GM21786 (cell line): ENCODE results near the gene TBCE.
A peak's percentile ranks its signal among the peaks of the same experiment; 100 is the strongest.

Source experiments
- ATAC-seq: cut with Tn5 transposase; IDR thresholded peaks from one replicate; pipeline ENCODE4 v1.9.1; 2021; ENCODE audit not compliant: unreplicated experiment

Gene TBCE

DNA sequence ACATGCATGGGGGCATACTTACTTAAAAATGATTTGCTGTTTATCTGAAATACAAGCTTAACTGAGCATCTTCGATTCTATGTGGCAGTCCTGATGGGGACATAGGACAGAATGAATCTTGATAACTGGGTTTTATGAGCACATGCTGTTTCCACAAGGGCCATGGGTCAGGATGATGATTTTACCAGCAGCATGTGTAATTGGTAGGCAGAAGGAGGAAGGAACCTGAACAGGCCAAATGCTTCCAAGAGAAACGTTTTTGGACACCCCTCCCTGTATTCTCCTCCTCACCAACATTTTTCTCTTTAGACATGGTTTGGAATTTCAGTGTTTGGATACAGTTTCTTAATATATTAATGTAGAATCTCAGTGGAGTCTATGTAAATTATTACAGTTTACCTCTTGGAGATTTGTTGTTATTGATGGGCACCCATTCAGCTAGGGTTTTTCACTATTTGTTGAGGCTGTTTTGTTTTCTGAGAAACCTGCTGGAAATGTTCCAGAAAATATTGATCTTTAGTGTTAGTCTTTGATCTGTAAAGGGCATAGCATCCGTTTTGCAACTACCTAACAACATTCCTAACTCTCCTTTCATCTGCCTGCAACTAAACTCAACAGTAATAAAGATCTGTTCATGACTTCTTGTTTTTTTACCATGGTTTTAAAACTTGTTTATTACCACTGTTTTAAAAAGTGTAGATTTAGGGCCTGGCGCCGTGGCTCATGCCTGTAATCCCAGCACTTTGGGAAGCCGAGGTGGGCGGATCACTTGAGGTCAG is 42.0 kb downstream of the TBCE start:
- ATAC-seq, result no peak

DNA sequence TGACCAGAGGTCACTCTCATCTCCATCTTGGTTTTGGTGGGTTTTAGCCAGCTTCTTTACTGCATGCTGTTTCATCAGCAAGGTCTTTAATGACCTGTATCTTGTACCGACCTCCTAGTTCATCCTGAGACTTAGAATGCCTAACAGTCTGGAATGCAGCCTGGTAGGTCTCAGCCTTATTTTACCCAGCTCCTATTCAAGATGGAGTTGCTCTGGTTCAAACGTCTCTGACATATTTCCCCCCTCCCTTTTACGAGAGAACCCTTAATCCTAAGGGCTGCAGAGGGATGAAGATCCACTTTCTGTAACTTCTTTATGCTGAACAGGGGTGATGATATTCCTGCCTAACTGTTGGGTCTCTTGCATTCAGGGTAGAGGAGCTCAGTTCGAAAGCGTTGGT is 43.2 kb downstream of the TBCE start:
- no peak for ATAC-seq

DNA sequence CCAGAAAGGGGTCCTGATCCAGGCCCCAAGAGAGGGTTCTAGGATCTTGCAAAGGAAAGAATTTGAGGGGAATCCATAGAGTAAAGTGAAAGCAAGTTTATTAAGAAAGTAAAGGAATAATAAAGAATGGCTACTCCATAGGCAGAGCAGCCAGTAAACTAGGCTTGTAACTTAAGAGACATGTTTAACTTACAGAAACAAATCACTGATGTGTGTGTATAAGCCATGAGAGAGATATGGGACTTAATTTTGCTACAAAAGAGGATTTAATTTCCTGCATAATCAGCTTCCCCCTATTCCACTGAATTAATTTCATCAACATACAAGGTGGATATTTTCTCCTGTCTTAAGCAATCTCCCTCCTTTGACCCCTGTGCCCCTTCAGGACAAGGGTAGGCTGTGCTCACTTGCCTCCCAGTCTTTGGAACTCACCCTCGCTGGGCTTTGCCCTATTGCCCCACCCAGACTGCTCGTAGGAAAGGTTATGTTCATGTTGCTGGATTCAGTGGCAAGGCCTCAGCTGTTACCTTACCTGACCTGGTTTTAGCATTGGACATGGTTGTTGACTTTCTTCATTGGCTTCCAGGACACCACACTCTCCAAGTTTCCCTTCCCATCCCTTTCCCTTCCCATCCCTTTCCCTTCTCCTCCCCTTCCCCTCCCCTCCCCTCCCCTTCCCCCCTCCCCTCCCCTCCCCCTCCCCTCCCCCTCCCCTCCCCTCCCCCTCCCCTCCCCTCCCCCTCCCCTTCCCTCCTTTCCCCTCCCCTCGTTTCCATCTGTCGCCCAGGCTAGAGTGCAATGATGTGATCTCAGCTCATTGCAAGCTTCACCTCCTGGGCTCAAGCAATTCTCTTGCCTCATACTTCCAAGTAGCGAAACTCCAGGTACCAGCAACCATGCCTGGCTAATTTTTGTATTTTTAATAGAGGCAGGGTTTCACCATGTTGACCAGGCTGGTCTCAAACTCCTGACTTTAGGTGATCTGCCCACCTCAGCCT is 44.6 kb downstream of the TBCE start:
- no peak for ATAC-seq

GRCh38 chr1:235415008-235415904 is 48.0 kb downstream of the TBCE start:
- ATAC-seq, result peak; percentile 74

- ATAC-seq, result no peak
Observed at GRCh38 chr1:235416662-235417049, 49.4 kb downstream of the TBCE start.

DNA sequence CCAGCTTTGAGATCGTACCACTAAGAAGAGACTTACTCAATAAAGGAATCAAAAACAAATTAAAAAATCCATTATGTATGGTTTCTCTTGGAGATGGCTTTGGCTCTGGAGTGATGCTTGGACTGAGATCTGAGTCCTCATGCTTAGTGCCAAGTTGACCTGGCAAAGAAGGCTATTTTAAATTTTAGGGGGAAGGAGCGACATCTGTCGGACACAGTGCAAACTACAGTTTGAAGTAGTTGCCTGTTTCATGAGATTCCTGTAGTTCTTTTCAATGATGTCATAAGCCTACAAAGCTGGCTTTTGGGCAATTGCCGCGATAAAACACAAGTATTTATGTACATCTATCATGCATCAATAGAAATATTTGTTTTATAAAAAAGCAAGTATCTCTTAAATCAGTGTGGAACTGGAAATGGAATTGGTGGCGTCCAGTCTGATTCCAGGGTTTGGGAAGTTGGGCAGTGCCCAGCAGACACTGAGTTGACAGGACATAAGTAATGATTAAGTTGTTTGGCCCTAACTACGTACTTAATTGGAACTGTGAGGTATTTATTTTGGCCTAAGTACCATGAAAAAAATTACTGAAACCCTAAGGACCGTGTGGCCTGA is 50.0 kb downstream of the TBCE start:
- ATAC-seq, result peak; percentile 49

DNA sequence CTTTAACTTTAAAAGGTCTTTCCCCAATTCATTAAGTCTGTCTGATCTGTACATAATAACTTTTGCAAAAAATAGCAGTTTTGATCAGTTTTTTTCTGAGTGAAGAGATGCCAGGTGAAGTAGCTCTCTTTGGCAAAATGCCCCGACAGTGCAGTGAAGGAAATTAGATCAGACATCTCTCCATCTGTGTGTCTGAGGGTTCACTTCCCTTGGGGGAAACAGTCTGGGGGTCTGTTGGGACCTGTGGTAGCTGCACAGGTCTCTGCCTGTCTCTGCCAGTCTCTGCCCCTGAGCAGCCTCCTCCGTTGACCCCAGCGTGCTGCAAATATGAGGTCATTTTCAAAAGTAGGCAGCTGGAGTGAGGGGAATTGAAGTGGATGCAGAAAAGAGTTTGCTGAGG is 54.5 kb downstream of the TBCE start:
- ATAC-seq, result no peak

DNA sequence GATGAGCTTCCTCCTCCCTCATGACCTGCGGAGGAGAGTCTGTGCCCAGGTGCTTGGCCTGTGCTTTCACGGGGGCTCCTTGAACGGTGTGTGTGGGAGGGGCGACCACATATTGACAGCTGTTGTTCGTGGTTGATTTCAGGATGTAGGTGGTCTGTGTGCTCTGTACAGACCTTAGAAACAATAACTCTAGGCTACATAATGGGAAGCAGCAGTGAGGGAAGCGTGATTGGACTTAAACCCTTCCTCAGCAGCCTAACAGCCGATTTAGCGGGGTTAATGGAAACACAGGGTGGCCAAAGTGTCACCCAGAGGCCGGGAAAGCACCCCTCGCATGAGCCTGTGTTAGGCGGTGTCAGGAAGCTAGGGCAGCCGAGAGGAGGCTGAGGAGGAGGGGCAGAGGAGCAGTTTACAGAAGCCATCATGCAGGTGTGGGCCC is 56.0 kb downstream of the TBCE start:
- ATAC-seq, result peak; percentile 72

GRCh38 chr1:235424092-235424491 is 56.9 kb downstream of the TBCE start:
- ATAC-seq, result no peak

DNA sequence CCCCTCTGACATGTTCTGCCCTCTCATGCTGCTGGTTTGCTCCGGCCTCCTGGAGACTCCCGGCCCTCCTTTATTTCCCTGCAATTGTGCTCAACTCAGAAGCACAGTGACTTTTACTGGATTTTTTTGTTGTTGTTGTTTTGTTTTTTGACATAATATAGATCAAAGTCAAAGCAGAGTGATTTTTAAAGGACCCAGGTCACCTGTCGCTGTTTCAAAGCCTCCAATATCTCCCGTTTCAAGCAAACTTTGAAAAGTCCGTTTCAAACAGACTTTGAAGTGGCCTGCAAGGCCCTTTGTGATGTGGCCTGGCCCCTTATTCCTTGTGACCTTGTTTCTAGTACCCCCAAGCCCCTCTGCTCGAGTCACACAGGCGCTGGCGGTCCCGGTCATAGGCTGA is 58.1 kb downstream of the TBCE start:
- ATAC-seq, result no peak

- ATAC-seq, result no peak
Observed at GRCh38 chr1:235426143-235426542, 58.9 kb downstream of the TBCE start.

DNA sequence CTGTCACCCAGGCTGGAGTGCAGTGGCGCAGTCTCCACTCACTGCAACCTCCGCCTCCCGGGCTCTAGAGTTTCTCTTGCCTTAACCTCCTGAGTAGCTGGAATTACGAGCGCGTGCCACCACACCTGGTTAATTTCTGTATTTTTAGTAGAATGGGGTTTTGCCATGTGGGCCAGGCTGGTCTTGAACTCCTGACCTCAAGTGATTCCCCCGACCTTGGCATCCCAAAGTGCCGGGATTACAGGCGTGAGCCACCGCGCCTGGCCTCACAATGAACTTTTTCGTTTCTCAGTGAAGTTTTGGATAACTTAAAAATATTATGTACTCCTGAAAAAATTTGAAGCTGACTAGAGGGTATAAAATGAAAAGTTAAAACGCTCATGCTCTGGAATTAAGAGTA is 59.5 kb downstream of the TBCE start:
- no peak for ATAC-seq

- ATAC-seq, result no peak
Observed at GRCh38 chr1:235427447-235427846, 60.2 kb downstream of the TBCE start.

- ATAC-seq, result no peak
Observed at GRCh38 chr1:235429143-235429542, 61.9 kb downstream of the TBCE start.

- ATAC-seq, result no peak
Observed at GRCh38 chr1:235430991-235431390, 63.8 kb downstream of the TBCE start.

GRCh38 chr1:235434001-235434400 is 66.8 kb downstream of the TBCE start:
- no peak for ATAC-seq

DNA sequence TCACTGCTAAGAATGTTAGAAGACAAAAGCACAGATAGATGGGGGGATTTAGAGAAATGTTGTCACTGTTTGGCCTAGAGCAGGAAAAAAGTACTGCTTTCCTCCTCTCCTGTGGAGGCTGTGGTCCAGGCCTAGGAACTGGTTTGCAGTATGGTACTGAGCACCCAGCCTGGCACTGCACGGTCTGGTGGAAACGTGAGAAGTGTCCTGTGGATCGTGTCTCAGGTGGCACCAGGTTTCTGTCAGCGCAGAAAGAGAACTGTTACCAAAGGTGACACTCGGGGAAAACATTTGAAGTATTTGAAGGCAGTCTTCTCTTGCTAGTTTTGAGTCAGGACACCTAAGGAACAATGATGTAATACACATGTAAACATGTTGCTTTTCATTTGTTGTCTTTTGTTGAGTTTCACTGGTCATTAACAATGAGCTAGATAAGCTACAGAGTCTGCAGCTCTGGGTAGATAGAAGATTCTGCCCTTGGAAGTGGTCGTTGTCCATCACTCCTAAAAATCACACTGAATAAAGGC is 74.0 kb downstream of the TBCE start:
- ATAC-seq, result no peak

- ATAC-seq, result no peak
Observed at GRCh38 chr1:235442788-235443429, 75.7 kb downstream of the TBCE start.

DNA sequence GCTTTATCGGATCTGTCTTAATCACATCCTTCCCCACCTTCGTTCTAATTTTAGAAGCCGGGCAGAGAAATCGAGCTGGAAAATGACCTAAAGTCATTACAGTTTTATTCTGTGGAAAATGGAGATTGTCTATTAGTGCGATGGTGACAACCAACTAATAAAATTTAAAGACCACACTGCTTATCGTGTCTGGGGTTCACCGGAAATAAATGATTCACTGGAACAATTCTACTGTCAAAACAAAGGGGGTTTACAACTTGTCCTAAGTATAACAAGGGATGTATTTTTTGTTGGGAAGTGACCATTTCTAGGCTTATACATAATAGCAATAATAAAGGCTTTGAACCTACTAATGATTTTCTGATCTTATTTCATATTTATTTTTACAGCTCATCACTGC is 81.4 kb downstream of the TBCE start:
- ATAC-seq, result no peak

DNA sequence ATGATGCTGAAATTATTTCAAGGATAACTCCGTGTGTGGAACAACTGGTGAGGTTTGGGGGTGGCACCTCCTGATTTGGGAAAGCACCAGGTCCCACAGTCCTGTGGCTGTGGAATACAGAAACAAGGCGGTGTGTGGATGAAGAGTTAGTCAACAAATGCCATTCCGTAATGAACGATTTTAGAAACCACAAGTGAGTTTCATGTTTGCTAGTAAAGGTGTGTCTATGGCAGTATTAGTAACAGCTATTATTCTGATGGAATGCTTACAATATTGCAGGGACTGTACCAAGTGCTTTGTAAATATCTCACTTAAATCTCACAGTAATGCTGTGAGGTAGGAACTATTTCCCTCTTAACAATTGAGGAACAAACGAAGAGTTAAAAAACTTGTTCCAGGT is 83.2 kb downstream of the TBCE start:
- ATAC-seq, result no peak
